HG03571 (cell line): ENCODE measurements around the gene OSBPL3.
"Not testable (repeated sequence)": the region's sequence is repeated elsewhere in the genome, so short reads cannot be mapped to it uniquely, and the experiment has no call there.

ENCODE experiments used
- ATAC-seq: cut with Tn5 transposase; IDR thresholded peaks from one replicate; pipeline ENCODE4 v1.9.1; 2021; ENCODE audit not compliant: unreplicated experiment

Gene OSBPL3

GRCh38 chr7:24801883-24802282 is 178.1 kb downstream of the OSBPL3 start:
- ATAC-seq: no peak

DNA sequence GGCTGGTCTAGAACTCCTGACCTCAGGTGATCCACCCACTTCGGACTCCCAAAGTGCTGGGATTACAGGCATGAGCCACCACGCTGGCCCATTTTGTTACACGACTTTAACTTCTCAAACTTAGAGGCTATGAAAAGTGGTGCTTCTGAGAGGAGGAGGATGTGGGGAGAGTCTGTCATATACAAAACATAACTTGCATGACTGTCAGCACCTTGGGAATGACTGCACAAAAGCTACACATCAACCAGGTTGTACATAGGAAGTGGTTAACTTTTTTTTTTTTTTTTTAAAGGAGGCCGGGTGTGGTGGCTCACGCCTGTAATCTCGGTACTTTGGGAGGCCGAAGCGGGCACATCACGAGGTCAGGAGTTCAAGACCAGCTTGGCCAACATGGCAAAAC is 179.3 kb downstream of the OSBPL3 start:
- no peak for ATAC-seq

DNA sequence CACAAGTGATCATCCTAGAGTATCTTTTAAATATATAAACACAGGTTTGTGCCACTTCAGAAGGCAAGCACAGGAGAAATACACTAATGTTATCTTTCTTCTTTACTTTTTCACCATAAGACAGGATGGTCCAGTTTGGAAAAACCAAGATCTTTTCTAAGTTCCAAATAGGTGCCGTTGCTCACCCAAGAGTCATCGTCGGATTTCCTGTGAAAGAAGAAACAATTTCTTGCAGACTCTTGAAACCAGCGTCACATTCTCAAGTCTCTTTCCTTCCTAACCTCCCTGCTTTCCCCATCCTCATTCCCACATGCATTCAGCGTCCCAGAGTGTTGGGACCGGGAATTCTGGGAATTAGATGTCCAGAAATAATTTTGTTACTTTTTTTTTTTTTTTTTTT is 179.9 kb downstream of the OSBPL3 start:
- no peak for ATAC-seq

- ATAC-seq: no peak
Observed at GRCh38 chr7:24799506-24799905, 180.5 kb downstream of the OSBPL3 start.

GRCh38 chr7:24798261-24798660 is 181.7 kb downstream of the OSBPL3 start:
- ATAC-seq: no peak

DNA sequence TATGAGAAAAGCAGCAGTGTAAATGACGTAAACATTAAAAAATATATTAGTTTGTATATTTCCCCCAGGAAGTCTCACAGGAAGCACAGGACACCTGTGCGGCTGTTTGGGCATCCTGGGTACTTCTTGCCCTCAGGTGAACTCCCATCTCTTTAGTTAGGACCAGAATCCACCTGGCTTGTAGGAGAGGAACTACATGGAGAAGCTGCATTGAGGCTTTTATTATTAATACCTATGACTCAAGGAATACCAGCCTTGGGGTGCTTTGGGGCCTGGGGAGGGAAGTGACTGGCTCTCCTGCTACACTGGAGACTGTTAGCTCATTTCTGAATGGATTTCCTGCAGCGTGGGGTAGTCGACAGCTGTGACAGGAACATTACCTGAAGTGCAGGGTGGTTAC is 182.7 kb downstream of the OSBPL3 start:
- ATAC-seq: no peak

GRCh38 chr7:24795407-24795767 is 184.6 kb downstream of the OSBPL3 start:
- ATAC-seq: no peak

- not testable (repeated sequence) for ATAC-seq
Observed at GRCh38 chr7:24794751-24795406, 185.1 kb downstream of the OSBPL3 start.

- no peak for ATAC-seq
Observed at GRCh38 chr7:24793982-24794648, 185.9 kb downstream of the OSBPL3 start.

GRCh38 chr7:24788961-24789576 is 190.9 kb downstream of the OSBPL3 start:
- no peak for ATAC-seq

DNA sequence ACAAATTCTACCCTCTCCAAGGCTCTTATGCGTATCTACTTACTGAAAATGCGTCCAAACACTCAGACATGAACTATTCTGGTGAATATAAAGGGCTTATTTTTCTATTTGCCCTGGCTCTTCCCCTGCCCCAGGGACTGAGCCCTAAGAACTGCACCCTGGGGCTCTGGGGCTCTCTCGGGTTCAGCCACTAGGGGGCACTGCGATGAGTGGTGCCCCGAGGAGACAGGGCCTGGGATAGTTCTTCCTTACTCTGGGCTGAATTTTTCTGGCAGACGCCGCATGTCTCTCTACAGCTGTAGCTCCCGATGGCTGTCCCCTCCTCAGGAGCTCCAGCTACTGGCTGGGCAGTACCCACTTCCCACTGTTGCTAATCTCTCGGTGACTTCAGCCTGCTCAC is 191.9 kb downstream of the OSBPL3 start:
- ATAC-seq: no peak

GRCh38 chr7:24786941-24787340 is 193.0 kb downstream of the OSBPL3 start:
- no peak for ATAC-seq

GRCh38 chr7:24786306-24786705 is 193.7 kb downstream of the OSBPL3 start:
- no peak for ATAC-seq

DNA sequence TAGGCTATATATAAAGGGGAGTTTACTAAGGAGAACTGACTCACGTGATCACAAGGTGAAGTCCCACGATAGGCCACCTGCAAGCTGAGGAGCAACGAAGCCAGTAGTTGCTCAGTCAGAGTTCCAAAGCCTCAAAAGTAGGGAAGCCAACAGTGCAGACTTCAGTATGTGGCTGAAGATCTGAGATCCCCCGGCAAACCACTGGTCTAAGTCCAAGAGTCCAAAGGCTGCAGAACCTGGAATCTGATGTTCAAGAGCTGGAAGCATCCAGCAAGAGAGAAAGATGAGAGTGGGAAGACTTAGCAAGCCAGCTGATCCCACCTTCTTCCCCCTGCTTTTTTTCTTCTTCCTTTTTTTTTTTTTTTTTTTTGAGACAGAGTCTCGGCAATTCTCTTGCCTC is 195.7 kb downstream of the OSBPL3 start:
- ATAC-seq: no peak

DNA sequence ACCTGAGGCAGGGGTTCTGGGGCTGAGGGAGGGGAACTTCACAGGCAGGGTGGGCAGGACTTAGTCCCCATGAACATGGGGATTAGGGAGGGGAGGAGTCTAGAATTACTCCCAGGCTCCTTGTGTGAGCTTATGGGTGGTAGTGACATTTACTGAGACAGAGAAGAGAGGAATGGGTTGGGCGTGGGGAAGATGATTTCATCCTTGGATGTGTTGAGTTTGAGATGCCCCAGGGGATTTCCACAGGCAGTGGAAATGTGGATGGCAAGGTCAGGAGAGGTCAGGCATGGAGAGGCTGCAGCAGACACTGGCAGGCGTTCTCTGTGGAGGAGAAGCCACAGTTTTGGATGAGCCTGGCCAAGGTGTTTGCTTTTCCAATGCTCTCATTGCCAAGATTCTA is 196.3 kb downstream of the OSBPL3 start:
- no peak for ATAC-seq

DNA sequence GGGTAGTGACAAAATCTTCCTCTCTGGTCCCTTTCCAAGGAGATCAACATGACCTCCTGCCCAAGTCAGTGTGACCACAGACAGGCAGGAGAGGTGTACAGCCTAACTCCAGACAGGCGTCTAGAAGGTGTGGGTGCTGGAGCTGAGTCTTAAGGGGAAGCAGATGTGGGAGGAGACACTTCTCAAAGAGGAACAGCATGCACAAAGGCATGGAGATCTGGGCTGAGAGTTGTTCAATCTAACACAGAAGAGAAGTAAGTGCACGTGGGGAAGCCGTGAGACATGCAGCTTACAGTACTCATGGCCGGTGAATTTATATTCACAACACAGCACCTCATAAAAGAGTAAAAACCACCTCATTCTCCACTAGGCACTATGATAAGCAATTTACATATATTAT is 198.9 kb downstream of the OSBPL3 start:
- ATAC-seq: no peak

DNA sequence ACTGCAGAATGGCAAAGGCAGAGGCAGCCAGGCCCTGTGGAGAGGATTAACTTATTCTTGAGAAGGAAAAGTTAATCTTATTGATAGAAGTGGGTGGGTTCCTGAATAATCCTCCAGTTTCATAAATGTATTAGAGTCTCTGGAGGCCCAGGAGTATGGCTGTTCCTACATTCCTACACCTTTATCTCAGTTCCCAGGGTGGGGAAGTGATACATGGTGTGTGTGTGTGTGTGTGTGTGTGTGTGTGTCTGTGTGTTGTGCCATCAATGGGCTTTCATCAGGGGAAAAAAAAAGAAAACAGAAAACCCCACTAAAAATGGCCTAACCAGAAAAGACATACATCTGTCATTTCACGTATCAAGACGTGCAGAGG is 200.7 kb downstream of the OSBPL3 start:
- ATAC-seq: no peak

GRCh38 chr7:24778543-24779282 is 201.3 kb downstream of the OSBPL3 start:
- ATAC-seq: peak; percentile 77

- ATAC-seq: no peak
Observed at GRCh38 chr7:24777806-24778205, 202.2 kb downstream of the OSBPL3 start.

DNA sequence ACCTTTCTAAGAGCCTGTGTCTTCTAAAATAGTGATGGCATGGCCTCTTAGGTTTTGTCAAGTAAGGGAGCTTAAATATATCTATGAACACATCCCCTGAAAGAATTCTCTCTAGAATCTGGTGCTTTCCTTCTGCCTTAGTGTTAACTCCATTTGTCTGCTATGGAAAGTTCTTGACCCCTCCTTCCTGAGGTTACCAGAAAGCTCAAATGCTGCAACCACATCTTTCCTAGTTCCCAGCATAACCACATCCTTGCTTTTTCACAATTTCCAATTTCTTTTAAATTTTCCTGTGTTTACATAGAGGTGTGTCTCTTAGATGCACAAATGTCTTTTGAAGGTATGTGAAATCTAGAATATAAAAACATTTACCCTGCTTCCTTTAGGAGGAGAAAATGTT is 206.3 kb downstream of the OSBPL3 start:
- ATAC-seq: no peak

GRCh38 chr7:24769851-24770250 is 210.1 kb downstream of the OSBPL3 start:
- ATAC-seq: no peak
